ENCODE results near the gene MEF2C. TPM values are rescaled to one million over a fixed set of nuclear protein-coding genes. Genes with fewer than 3 reads are reported as not detected.

The MEF2C gene
- total RNA-seq, 1 experiment from 2014 or later: 13.0 TPM

DNA sequence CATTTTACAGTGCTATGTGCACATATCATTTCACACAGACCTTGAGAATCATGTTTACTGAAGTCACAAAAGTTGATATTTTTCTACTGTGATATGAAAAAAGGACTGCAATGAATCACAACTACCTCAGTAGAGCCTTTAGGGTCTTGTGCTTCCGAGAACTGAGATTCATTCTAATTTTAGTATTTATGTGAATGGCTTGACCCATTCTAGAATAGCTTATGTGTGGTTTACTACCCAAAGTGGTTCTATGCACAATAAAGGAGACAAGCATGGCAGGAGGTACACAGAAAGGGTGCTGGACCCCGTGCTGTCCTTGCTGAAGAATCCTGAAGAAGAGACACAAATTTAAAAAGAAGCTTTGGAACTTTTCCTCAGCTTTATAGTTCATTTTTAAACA, 28.2 kb downstream of the MEF2C start (continued):
- TF ChIP-seq CEBPB (IDR thresholded peaks at IDR 0.05; ENCODE audit: low read depth): no peak

DNA sequence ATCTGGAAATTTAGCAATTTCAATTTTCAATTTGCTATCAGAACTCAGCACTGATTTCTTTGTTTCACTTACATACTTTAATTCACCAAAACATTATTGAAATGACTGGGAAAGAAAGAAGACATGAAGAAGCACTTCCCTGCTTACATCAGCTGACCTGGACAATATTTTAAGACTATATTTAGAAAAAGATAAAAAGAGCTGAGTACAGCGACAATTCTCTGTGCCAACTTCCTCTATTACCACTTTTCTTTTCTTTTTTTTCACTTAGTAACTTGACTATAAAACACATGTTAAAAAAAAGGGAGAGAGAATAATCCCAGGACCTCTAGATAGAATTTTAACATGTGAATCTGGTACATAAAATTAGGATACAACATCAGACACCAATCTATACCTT, 35.6 kb downstream of the MEF2C start:
- Histone ChIP-seq H2AFZ (ENCODE audit: low read depth, low read length, poor library complexity, severe bottlenecking) (no peak overlapping the region), H3K9me2 (ENCODE audit: insufficient read depth) (no peaks in the 10 kb centered on the region; the same call in 1 of the 2 replicates), H4K20me1 (ENCODE audit: insufficient read depth) (no peaks in the 10 kb centered on the region), H3K9ac (ENCODE audit: low read length) (no peak overlapping the region), H3K79me2 (ENCODE audit: insufficient read depth, low read length) (no peaks in the 10 kb centered on the region), H3K27me3 (ENCODE audit: insufficient read depth, low read length) (no peaks in the 10 kb centered on the region), H3K27ac (ENCODE audit: low read depth, low read length) (no peak overlapping the region), H3K4me2 (ENCODE audit: low read length) (no peak overlapping the region), H3K4me3 (replicated peaks in 1 of 2; ENCODE audit: low read depth in 1 of 2, low read length in 2 of 2) (no peak overlapping the region), H3K4me1 (ENCODE audit: control insufficient read depth in 1 of 2, insufficient read depth in 2 of 2, low read length in 2 of 2) (no peaks in the 10 kb centered on the region), H3K36me3 (ENCODE audit: control insufficient read depth in 1 of 2, insufficient read depth in 2 of 2, low read length in 2 of 2) (no peaks in the 10 kb centered on the region), H3K9me3 (ENCODE audit: control insufficient read depth in 1 of 2, insufficient read depth in 1 of 2, low read depth in 1 of 2, low read length in 2 of 2) (no peaks in the 10 kb centered on the region)
- ATAC-seq (no peak), DNase-seq (ENCODE audit: low read depth, low spot score) (no peak)
- intact Hi-C loops (cut with micrococcal nuclease): no loop called here
- POLR2A ChIA-PET: no interaction called here
- TF ChIP-seq EZH2 (IDR thresholded peaks at IDR 0.05) (no peak), EZH2phosphoT487 (IDR thresholded peaks at IDR 0.05; ENCODE audit: borderline replicate concordance) (no peak)
- BruUV-seq (replicated peaks): no TSS peak
- CTCF ChIA-PET: no interaction called here
- RAD21 ChIA-PET (ENCODE audit: low non-redundant PET in 1 of 2, low total read pairs in 2 of 2, uncharacterized antibody in 2 of 2, unreplicated experiment in 2 of 2): no interaction called here

DNA sequence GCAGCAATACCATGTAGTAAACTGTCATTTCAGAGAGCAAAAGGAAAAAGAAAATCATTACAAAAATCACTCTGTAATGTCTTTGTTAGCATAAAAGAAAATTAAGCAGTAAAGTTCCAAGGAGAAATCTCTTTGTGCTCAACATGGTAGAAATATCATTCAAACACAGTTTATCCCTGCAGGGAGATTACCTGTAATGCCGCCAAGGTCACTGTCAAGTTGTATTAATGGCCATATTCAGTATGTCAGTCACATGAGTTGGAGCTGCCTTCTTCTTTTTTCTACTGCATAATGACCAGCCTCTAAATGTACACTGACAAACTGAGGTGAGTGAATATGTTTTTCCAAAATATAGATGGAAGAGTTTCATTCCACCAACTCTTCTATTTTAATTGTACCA, 36.5 kb downstream of the MEF2C start:
- H3K36me3 ChIP-seq (ENCODE audit: control insufficient read depth in 1 of 2, insufficient read depth in 2 of 2, low read length in 2 of 2): no peaks in the 10 kb centered on the region
- H3K9me2 ChIP-seq (ENCODE audit: insufficient read depth): no peaks in the 10 kb centered on the region
- no peak for TF ChIP-seq TCF7L2 (IDR thresholded peaks at IDR 0.05; ENCODE audit: borderline replicate concordance, extremely low read depth, insufficient read depth, insufficient read length)
- TF ChIP-seq EZH2 (IDR thresholded peaks at IDR 0.05): no peak
- TF ChIP-seq POLR2A (IDR thresholded peaks at IDR 0.05; ENCODE audit: borderline replicate concordance, extremely low read depth, insufficient read depth, insufficient read length): no peak
- TF ChIP-seq YY1 (IDR thresholded peaks at IDR 0.05; ENCODE audit: extremely low read depth, insufficient replicate concordance, low read depth, low read length): no peak
- TF ChIP-seq SRF (IDR thresholded peaks at IDR 0.05; ENCODE audit: low read depth): no peak
- TF ChIP-seq, protein P1, sequence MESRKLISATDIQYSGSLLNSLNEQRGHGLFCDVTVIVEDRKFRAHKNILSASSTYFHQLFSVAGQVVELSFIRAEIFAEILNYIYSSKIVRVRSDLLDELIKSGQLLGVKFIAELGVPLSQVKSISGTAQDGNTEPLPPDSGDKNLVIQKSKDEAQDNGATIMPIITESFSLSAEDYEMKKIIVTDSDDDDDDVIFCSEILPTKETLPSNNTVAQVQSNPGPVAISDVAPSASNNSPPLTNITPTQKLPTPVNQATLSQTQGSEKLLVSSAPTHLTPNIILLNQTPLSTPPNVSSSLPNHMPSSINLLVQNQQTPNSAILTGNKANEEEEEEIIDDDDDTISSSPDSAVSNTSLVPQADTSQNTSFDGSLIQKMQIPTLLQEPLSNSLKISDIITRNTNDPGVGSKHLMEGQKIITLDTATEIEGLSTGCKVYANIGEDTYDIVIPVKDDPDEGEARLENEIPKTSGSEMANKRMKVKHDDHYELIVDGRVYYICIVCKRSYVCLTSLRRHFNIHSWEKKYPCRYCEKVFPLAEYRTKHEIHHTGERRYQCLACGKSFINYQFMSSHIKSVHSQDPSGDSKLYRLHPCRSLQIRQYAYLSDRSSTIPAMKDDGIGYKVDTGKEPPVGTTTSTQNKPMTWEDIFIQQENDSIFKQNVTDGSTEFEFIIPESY (IDR thresholded peaks at IDR 0.05; ENCODE audit: extremely low read depth, insufficient replicate concordance, low read length): no peak
- no peak for TF ChIP-seq EGR1 (IDR thresholded peaks at IDR 0.05; ENCODE audit: low read depth)
- TF ChIP-seq SIN3A (IDR thresholded peaks at IDR 0.05; ENCODE audit: low read depth): no peak
- TF ChIP-seq RAD21 (IDR thresholded peaks at IDR 0.05; ENCODE audit: low read depth): no peak
- no peak for TF ChIP-seq EZH2phosphoT487 (IDR thresholded peaks at IDR 0.05; ENCODE audit: borderline replicate concordance)
- TF ChIP-seq, protein P2, sequence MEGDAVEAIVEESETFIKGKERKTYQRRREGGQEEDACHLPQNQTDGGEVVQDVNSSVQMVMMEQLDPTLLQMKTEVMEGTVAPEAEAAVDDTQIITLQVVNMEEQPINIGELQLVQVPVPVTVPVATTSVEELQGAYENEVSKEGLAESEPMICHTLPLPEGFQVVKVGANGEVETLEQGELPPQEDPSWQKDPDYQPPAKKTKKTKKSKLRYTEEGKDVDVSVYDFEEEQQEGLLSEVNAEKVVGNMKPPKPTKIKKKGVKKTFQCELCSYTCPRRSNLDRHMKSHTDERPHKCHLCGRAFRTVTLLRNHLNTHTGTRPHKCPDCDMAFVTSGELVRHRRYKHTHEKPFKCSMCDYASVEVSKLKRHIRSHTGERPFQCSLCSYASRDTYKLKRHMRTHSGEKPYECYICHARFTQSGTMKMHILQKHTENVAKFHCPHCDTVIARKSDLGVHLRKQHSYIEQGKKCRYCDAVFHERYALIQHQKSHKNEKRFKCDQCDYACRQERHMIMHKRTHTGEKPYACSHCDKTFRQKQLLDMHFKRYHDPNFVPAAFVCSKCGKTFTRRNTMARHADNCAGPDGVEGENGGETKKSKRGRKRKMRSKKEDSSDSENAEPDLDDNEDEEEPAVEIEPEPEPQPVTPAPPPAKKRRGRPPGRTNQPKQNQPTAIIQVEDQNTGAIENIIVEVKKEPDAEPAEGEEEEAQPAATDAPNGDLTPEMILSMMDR (IDR thresholded peaks at IDR 0.05 in 2 of 3, conservative IDR thresholded peaks at IDR 0.05 in 1 of 3; ENCODE audit: borderline replicate concordance in 1 of 3, insufficient read depth in 1 of 3, low read depth in 2 of 3, low read length in 2 of 3): no peak
- TF ChIP-seq, protein P3, sequence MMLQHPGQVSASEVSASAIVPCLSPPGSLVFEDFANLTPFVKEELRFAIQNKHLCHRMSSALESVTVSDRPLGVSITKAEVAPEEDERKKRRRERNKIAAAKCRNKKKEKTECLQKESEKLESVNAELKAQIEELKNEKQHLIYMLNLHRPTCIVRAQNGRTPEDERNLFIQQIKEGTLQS (IDR thresholded peaks at IDR 0.05): no peak
- TF ChIP-seq, protein P4, sequence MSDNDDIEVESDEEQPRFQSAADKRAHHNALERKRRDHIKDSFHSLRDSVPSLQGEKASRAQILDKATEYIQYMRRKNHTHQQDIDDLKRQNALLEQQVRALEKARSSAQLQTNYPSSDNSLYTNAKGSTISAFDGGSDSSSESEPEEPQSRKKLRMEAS (IDR thresholded peaks at IDR 0.05): no peak
- TF ChIP-seq ZFX (IDR thresholded peaks at IDR 0.05): no peak
- no peak overlapping the region for H3K9ac ChIP-seq (ENCODE audit: low read length)
- RAD21 ChIA-PET (ENCODE audit: low non-redundant PET in 1 of 2, low total read pairs in 2 of 2, uncharacterized antibody in 2 of 2, unreplicated experiment in 2 of 2): no interaction called here
- H2AFZ ChIP-seq (ENCODE audit: low read depth, low read length, poor library complexity, severe bottlenecking): no peak overlapping the region
- no peak overlapping the region for H3K4me3 ChIP-seq (replicated peaks in 1 of 2; ENCODE audit: low read depth in 1 of 2, low read length in 2 of 2)
- intact Hi-C loops (cut with micrococcal nuclease): no loop called here
- no peaks in the 10 kb centered on the region for H3K9me3 ChIP-seq (ENCODE audit: control insufficient read depth in 1 of 2, insufficient read depth in 1 of 2, low read depth in 1 of 2, low read length in 2 of 2)
- no peaks in the 10 kb centered on the region for H4K20me1 ChIP-seq (ENCODE audit: insufficient read depth)
- no peaks in the 10 kb centered on the region for H3K27me3 ChIP-seq (ENCODE audit: insufficient read depth, low read length)
- H3K4me2 ChIP-seq (ENCODE audit: low read length): no peak overlapping the region
- no peak for ATAC-seq
- CTCF ChIA-PET: no interaction called here
- no TSS peak for BruUV-seq (replicated peaks)
- H3K4me1 ChIP-seq (ENCODE audit: control insufficient read depth in 1 of 2, insufficient read depth in 2 of 2, low read length in 2 of 2): no peaks in the 10 kb centered on the region
- POLR2A ChIA-PET: no interaction called here
- DNase-seq (ENCODE audit: low read depth, low spot score): no peak
- no peak overlapping the region for H3K27ac ChIP-seq (ENCODE audit: low read depth, low read length)
- no peaks in the 10 kb centered on the region for H3K79me2 ChIP-seq (ENCODE audit: insufficient read depth, low read length)
